Upper lobe of right lung (tissue), 1 donor: ENCODE data around the gene RNASE8. TPM values are rescaled to one million over a fixed set of nuclear protein-coding genes. Genes with fewer than 3 reads are reported as not detected.
"Not testable (repeated sequence)": the region's sequence is repeated elsewhere in the genome, so short reads cannot be mapped to it uniquely, and the experiment has no call there.

Source experiments
- ATAC-seq: fragments of 200-7000 bp; cut with Tn5 transposase; one replicate; pipeline ENCODE4 v1.9.1; 2020; ENCODE audit warnings: mild to moderate bottlenecking, moderate library complexity
- DNase-seq: peaks from one replicate; pipeline ENCODE4 v3.0.0-alpha.2; 2020
- H3K27ac ChIP-seq: fragments of 200-600 bp; one replicate; pipeline ENCODE4 v1.8.0; 2022
- H3K27me3 ChIP-seq: fragments of 200-600 bp; one replicate; pipeline ENCODE4 v1.8.0; 2022; ENCODE audit warnings: mild to moderate bottlenecking
- H3K36me3 ChIP-seq: fragments of 200-600 bp; one replicate; pipeline ENCODE4 v1.8.0; 2022
- H3K4me1 ChIP-seq: fragments of 200-600 bp; one replicate; pipeline ENCODE4 v1.8.0; 2022
- H3K4me3 ChIP-seq: fragments of 200-600 bp; one replicate; pipeline ENCODE4 v1.8.0; 2022; ENCODE audit warnings: mild to moderate bottlenecking
- H3K9me3 ChIP-seq: fragments of 200-600 bp; one replicate; pipeline ENCODE4 v1.8.0; 2022
- intact Hi-C: fragments of 100-400 bp; cut with DNase I; formaldehyde crosslinking; loops from one replicate; pipeline ENCODE4 v1.11.0; 2022
- total RNA-seq: library from RNA; stranded (reverse); fragmentation: NEBNext Ultra II Directional; extraction: Animal tissue kit (Norgen Biotek cat#: 25700); gene quantifications from one replicate; pipeline ENCODE4 v1.2.1, GENCODE V29; 2021
- TF ChIP-seq, protein P1 (sequence below): fragments of 200-600 bp; IDR thresholded peaks from one replicate; pipeline ENCODE4 v1.8.0; 2022; ENCODE audit warnings: antibody characterized with exemption
- donor health status: DM: no; HTN: yes; CAD: no; lungs with severe emphysema.

RNASE8 gene
- total RNA-seq, 1 donor from 2014 or later, result not detected

DNA sequence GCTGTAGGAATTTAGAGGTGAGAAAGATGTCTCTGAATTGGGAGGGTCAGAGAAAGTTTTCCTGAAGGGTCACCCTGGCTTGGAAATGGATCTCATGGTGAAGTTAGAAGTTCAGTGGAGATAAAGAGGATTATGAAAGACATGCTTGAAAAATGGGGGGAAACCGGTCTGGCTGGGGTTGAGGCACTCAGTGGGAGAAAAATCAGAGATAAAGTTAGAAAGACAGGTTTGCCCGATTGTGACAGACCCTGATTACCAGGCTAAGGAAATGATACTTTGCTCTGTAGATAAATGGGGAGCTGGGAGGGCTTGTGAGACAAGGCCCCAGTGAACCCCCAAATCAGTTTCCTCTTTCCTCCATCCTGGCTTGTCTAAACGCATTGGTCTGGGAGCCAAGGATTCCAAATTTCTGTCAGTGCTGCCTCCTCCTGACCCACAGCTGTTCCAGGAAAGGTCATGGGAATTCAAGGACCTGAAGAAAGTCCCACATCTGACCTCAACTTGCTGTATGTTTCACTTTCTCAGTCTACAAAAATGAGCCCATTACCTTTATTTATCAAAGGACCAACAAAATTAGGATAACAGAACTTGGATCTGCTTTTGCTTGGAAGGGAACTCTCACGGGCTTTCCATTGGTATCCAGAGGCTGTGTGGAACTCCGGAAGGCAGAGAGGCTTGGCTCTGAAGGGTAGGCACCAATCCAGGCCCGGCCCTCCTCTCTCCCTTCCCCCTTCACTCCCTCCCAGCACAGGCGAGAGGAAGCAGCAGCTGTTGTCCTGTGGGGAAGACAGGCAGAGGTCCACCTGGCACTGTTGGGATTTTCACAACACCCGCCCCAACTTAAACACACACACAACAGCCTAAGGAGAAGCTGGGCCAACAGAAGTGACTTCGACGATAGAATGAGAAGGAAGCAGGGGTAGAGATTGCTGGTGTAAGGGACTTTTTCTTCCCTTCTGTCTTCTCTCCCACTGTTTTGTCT lies 18.9 kb upstream of the RNASE8 start:
- H3K9me3 ChIP-seq, result no peaks in the 10 kb centered on the region
- DNase-seq, result peak; percentile 75
- TF ChIP-seq, protein P1, sequence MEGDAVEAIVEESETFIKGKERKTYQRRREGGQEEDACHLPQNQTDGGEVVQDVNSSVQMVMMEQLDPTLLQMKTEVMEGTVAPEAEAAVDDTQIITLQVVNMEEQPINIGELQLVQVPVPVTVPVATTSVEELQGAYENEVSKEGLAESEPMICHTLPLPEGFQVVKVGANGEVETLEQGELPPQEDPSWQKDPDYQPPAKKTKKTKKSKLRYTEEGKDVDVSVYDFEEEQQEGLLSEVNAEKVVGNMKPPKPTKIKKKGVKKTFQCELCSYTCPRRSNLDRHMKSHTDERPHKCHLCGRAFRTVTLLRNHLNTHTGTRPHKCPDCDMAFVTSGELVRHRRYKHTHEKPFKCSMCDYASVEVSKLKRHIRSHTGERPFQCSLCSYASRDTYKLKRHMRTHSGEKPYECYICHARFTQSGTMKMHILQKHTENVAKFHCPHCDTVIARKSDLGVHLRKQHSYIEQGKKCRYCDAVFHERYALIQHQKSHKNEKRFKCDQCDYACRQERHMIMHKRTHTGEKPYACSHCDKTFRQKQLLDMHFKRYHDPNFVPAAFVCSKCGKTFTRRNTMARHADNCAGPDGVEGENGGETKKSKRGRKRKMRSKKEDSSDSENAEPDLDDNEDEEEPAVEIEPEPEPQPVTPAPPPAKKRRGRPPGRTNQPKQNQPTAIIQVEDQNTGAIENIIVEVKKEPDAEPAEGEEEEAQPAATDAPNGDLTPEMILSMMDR, result no peak
- H3K4me3 ChIP-seq, result no peak overlapping the region
- intact Hi-C loops, result no loop called here
- peaks cover 29% of the 10 kb centered on the region for H3K4me1 ChIP-seq
- H3K27ac ChIP-seq, result peak overlapping the region; percentile 64
- no peaks in the 10 kb centered on the region for H3K36me3 ChIP-seq
- H3K27me3 ChIP-seq, result no peaks in the 10 kb centered on the region
- ATAC-seq, result peak; percentile 83

DNA sequence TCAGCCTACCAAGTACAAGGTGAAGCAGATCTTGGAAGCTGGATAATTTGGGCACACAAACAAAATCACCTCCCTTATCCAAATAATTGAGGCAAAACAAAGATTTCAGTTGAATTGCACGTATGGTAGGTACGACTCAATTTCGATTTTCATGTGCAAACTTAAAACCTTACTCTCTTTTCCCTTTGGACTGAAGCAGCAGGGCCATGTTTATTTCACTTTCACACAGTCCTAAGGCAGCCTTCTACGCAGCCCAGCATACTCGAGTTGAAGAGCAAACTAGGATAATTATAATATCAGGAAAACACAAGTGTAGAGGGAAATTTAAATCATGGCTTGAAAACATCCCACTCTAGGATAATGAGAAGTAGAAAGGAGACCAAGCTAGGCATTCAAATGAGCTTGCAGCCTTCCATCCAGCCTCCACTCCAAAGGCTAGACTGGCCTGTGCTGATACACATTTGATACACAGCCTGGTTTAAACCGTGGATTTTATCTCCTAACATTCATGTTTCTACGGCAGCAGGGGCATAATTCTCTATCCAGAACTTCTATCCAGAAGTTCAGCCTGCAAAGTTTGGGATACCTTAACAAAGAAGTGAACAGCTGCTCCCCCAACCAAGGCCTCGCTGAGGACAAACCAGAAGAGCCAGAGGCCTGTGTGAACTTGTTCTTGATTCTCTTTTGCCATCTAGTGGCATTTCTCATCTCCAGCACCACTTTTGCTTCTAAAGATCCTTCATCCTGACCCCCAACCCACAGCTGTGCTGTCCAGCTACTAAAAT lies 17.8 kb upstream of the RNASE8 start:
- Histone ChIP-seq H3K9me3 (no peaks in the 10 kb centered on the region), H3K27ac (peak overlapping the region; percentile 64), H3K4me1 (peaks cover 30% of the 10 kb centered on the region), H3K27me3 (no peaks in the 10 kb centered on the region), H3K4me3 (no peak overlapping the region), H3K36me3 (no peaks in the 10 kb centered on the region)
- ATAC-seq (peak; percentile 58), DNase-seq (no peak)
- intact Hi-C loops, result no loop called here
- TF ChIP-seq, protein P1, result peak; percentile 69

DNA sequence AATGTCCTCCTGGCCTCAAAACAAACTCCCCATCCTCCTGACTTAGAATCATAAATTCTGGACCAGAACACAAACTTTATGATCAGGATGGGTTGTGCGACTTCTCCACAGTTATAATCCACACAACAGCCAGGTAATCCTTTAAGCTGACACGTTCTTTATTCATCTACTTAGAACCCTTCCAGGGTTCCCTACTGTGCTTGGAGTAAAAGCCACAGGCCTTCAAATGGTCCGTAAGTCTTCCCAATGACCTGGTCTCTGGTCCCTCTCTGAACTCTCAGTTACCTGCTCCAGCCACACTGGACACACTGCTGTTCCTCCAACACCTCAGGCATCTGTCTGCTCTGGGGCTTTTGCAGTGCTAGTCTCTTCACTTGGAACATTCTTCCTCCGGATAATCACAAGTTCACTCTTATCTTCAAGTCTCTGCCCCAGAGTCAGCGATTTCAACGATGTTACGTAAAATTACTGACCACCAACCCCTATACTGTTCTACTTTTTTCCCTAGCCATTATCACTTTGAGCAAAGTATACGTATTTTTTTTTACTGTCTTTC lies 17.2 kb upstream of the RNASE8 start:
- intact Hi-C loops, result no loop called here
- H3K27ac ChIP-seq, result no peak overlapping the region

DNA sequence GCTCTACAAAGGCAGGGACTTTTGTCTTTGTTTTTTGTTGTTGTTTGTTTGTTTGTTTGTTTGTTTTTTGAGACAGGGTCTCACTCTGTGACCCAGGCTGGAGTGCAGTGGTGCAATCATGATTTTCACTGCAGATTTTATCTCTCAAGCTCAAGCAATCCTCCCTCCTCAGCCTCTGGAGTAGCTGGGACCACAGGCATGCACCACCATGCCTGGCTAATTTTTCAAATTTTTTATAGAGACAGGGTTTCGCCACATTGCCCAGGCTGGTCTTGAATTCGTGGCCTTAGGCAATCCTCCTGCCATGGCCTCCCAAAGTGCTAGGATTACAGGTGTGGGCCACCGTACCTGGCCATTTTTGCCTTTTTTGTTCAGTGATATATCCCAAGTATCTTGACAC lies 16.7 kb upstream of the RNASE8 start:
- ATAC-seq, H3K4me3 ChIP-seq, H3K36me3 ChIP-seq, H3K9me3 ChIP-seq, intact Hi-C loops, DNase-seq, H3K27me3 ChIP-seq, H3K27ac ChIP-seq: not testable (repeated sequence)
- H3K4me1 ChIP-seq, result peaks cover 30% of the 10 kb centered on the region

More for the DNA sequence above, 17.2 kb upstream of the RNASE8 start:
- TF ChIP-seq, protein P1, result no peak
- no peaks in the 10 kb centered on the region for H3K9me3 ChIP-seq
- ATAC-seq (no peak), DNase-seq (no peak)
- H3K27me3 ChIP-seq, result no peaks in the 10 kb centered on the region
- H3K4me1 ChIP-seq, result peaks cover 30% of the 10 kb centered on the region
- H3K4me3 ChIP-seq, result no peak overlapping the region
- no peaks in the 10 kb centered on the region for H3K36me3 ChIP-seq

DNA sequence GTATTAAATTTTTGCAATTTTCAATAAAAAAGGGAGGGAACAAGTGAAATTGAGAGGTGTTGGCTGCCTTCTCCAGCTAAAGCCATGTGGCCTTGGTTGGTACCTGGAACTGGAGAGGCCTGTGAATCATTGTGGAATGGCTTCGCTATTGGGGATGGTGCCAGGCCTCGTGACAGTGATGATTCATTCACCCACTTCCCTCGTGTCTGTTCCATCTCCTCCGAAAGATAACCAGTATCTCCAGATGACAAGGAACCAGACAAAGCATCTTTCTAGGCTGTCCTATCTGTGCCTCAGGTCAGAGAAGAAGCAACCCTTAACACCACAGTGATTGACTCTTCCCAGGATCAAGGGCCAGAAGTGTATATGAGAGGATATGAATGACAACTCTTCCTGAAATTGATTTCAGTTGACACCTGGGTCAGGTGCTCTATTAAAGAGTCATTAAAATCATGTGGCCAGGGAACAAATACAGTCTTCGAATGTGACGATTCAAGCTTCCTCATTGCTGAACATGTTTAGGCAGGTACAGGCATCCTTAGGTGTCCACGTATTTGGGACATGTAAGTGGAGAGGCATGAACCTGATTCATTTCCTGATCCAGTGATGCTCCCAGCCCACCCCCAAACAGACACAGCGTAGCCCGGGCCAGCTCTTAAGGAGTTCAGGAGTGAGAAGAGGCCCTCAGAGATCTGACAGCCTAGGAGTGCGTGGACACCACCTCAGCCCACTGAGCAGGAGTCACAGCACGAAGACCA lies 15.8 kb upstream of the RNASE8 start, which contains the start of gene RNASE7:
Gene RNASE7, plus strand, starts transcription at position 687 of the 758 bp plus-strand sequence. CDS start 631 bp downstream, outside the sequence.
- ATAC-seq (no peak), DNase-seq (no peak)
- Histone ChIP-seq H3K27me3 (no peaks in the 10 kb centered on the region), H3K36me3 (no peaks in the 10 kb centered on the region), H3K4me1 (peaks cover 30% of the 10 kb centered on the region), H3K27ac (no peak within 1 kb of the TSS), H3K9me3 (no peaks in the 10 kb centered on the region), H3K4me3 (no peak within 1 kb of the TSS)
- intact Hi-C loops, result no loop called here
- TF ChIP-seq, protein P1, result no peak
